Uterus (tissue), 2 donors: Measurements from ENCODE around the gene HSDL2.

ENCODE experiments used
- CTCF ChIP-seq, 4 experiments: fragments of 200-600 bp in 2 of 4; fragments of 450-650 bp in 2 of 4; sonication (generic) in 2 of 4; IDR thresholded peaks; one replicate each; pipeline ENCODE4 v1.5.1; 2016 to 2019; ENCODE audit warnings: antibody characterized with exemption in 4 of 4, mild to moderate bottlenecking in 2 of 4, moderate library complexity in 1 of 4
- POLR2A ChIP-seq, 2 donors: fragments of 450-650 bp; IDR thresholded peaks; one replicate each; pipeline ENCODE4 v1.6.1; 2016; ENCODE audit warnings: antibody characterized with exemption in 2 of 2, mild to moderate bottlenecking in 1 of 2, moderate library complexity in 1 of 2

GRCh38 chr9:112401175-112401815 lies 21.4 kb downstream of the HSDL2 start:
- TF ChIP-seq CTCF (IDR thresholded peaks at IDR 0.05) = no peak
- TF ChIP-seq POLR2A (IDR thresholded peaks at IDR 0.05) = no peak
